Tracheal epithelial cell (primary cell): ENCODE data around the gene STN1. TPM values are rescaled to one million over a fixed set of nuclear protein-coding genes. Genes with fewer than 3 reads are reported as not detected.

Experiments
- total RNA-seq: library from RNA; depleted of rRNA; stranded (reverse); fragments of >200 nt; gene quantifications from 2 replicates; pipeline ENCODE4 v1.2.1, GENCODE V29; 2014

The STN1 gene, protein sequence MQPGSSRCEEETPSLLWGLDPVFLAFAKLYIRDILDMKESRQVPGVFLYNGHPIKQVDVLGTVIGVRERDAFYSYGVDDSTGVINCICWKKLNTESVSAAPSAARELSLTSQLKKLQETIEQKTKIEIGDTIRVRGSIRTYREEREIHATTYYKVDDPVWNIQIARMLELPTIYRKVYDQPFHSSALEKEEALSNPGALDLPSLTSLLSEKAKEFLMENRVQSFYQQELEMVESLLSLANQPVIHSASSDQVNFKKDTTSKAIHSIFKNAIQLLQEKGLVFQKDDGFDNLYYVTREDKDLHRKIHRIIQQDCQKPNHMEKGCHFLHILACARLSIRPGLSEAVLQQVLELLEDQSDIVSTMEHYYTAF
- 45.1 and 77.8 TPM in 2 replicates for total RNA-seq

DNA sequence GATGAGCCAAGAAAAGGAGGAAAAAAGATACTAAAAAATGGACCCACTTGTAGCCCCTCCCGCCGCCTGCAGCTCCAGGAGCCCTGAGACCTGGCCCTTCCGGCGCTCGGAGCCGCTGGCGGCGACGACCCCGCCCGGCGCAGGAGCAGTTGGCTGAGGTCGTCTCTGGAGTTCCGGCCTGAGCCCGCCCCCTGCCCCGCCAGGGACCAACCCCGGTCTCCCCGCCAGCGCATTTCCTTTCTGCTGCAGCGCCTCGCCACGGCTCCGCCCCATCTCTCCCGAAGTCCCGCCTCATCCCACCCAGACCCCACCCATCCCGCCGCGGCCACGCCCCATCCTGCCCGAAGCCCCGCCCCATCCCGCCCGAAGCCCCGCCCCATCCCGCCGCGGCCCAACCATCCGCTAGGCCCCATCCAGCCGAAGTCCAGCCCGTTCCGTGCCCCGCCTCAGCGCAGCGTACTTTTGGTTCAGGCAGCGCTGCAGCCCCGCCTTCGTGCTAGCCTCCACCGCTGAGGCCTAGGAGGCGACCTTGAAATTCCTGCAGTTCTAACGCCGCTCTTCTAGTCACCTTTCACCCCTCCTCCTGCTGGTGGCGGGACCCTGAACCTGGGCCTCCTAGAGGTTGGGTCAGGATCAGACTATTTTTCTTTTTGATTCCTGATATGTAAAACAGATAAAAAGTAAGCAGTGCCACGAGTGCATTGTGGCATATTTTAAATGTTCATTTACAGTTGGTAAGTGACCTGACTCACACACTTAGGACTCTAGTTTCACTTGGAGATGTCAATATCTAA, at the start of gene STN1:
STN1 (minus strand) TSS at position 132 of the 794 bp plus-strand sequence. CDS start 590 bp downstream, outside the sequence.

DNA sequence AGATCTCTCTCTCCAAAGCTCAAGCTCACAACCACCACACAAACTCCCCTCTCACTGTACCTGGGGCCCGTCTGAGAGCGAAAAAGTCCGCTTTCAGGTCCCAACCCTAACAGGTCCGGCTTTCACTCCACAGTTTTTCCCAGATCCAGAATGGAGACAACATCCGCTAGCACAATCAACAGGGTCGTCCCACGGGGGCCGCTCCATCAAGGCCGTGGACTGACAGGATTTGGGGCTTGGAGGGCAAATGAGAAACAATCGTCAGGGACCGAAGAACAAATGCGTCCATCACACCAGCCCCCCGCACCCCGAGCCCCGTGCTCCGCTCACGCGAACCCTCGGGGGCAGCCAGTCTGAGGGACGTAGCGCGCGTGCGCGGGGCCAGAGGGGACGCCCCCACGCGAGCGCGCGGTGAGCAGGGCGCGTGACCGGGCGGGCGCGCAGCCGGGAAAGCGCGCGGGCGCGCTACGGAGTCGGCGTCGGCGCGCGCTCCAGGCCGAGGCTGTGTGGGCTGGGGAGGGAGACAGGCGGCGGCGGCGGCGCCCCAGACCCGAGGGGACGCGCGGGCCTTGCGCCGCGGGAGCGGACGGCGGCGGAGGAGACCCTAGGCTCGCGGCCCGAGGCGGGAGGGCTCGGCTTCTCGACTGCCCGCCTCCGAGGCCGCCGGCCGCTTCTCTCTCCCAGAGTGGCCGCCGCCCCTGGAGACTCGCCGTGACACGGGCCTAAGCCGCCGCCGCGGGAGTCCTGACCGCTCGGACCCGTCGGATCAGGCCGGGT, 48.9 kb upstream of the STN1 start, which contains the start of gene SLK:
SLK (plus strand) TSS at position 470 of the 777 bp plus-strand sequence. CDS start 606 bp downstream, outside the sequence.

DNA sequence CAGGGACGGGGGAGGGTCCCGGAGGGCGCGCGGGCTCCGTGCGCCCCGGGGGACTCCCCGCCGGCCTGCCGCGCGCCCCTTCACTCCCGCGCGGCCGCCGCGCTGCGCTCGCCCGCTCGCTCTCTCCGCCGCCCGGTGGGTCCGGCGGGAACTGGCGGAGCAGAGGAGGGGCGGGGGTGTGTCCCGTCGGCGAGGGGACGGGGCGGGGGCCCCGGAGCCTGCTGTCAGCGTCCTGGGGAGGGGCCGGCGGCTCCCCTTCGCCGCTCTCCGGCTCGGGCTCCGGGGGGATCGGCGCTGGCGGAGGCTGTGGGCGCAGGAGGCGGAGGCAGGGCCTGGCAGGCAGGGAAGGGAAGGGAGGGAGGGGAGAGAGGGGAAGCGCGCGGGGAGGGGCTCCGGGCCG, 62.6 kb downstream of the STN1 start, which contains the start of gene SH3PXD2A:
SH3PXD2A (minus strand) TSS at position 153 of the 400 bp plus-strand sequence. CDS start 310 bp downstream, outside the sequence.

Other genes with a start within 250 kb of the STN1 start
- gene SH3PXD2A, start 62.6 kb downstream of the STN1 start, total RNA-seq, result 13.0 and 16.6 TPM in 2 replicates
- gene SLK, start 49.0 kb upstream of the STN1 start, total RNA-seq, result 74.0 and 98.7 TPM in 2 replicates
- gene COL17A1, start 167.7 kb upstream of the STN1 start, total RNA-seq, result 460 and 856 TPM in 2 replicates
- 3.9 and 6.2 TPM in 2 replicates for gene SFR1, start 204.0 kb upstream of the STN1 start, total RNA-seq